ENCODE results near the gene TBXA2R. TPM values are rescaled to one million over a fixed set of nuclear protein-coding genes. Genes with fewer than 3 reads are reported as not detected.

The TBXA2R gene
- total RNA-seq, 1 donor from 2014 or later: 0.23 TPM

DNA sequence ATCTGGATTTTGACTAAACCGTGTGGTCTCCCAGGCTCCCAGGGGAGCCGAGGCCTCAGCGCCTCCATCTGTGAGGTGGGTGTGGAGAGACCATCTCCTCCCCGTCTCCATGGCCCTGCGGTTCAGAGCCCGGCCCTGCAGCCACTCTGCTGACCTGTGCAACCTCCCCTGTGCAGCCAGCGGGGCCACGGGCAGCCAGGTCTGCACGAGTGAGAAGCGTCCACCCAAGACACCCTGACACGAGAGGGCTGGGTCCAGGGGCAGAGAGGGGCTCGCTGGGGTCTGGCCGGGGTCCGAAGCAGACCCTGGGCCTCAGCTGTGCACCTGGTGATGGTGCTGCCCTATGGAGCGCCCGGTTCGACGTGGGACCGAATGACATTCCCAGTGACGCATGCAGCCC, 30.3 kb upstream of the TBXA2R start:
- Mint-ChIP-seq H3K36me3 (ENCODE audit: low read depth) (no peaks in the 10 kb centered on the region), H3K4me1 (no peaks in the 10 kb centered on the region), H3K27me3 (ENCODE audit: low read depth) (no peaks in the 10 kb centered on the region), H3K9me3 (no peaks in the 10 kb centered on the region), H3K27ac (ENCODE audit: unreplicated experiment) (no peak overlapping the region), H3K4me3 (no peak overlapping the region)
- DNase-seq (ENCODE audit: low read depth, low spot score): no peak
- TF ChIP-seq, protein P1, sequence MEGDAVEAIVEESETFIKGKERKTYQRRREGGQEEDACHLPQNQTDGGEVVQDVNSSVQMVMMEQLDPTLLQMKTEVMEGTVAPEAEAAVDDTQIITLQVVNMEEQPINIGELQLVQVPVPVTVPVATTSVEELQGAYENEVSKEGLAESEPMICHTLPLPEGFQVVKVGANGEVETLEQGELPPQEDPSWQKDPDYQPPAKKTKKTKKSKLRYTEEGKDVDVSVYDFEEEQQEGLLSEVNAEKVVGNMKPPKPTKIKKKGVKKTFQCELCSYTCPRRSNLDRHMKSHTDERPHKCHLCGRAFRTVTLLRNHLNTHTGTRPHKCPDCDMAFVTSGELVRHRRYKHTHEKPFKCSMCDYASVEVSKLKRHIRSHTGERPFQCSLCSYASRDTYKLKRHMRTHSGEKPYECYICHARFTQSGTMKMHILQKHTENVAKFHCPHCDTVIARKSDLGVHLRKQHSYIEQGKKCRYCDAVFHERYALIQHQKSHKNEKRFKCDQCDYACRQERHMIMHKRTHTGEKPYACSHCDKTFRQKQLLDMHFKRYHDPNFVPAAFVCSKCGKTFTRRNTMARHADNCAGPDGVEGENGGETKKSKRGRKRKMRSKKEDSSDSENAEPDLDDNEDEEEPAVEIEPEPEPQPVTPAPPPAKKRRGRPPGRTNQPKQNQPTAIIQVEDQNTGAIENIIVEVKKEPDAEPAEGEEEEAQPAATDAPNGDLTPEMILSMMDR (conservative IDR thresholded peaks at IDR 0.05): no peak

DNA sequence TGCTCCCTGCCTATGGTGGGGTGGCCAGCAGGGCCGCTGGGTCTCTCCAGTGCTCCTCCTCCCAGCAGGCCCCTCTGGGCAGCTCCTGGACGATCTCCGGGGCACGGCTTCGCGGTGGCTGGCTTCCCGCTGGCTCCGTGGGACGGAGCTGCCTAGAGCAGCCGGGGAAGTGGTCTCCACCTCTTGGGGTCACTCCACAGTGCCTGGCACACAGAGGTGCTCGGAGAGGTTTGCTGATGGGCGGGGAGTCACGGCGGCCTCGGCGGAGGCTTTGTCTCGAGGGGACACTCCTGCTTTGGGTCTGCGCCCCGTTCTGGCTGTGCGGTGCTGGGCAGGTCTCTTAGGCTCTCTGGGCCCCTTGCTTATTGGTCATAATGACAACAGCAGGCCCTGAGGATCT, 29.8 kb upstream of the TBXA2R start:
- Mint-ChIP-seq H3K27ac (ENCODE audit: unreplicated experiment) (no peak overlapping the region), H3K9me3 (no peaks in the 10 kb centered on the region), H3K36me3 (ENCODE audit: low read depth) (no peaks in the 10 kb centered on the region), H3K4me1 (no peaks in the 10 kb centered on the region), H3K4me3 (no peak overlapping the region), H3K27me3 (ENCODE audit: low read depth) (no peaks in the 10 kb centered on the region)
- TF ChIP-seq, protein P1 (conservative IDR thresholded peaks at IDR 0.05): no peak
- DNase-seq (ENCODE audit: low read depth, low spot score): no peak

DNA sequence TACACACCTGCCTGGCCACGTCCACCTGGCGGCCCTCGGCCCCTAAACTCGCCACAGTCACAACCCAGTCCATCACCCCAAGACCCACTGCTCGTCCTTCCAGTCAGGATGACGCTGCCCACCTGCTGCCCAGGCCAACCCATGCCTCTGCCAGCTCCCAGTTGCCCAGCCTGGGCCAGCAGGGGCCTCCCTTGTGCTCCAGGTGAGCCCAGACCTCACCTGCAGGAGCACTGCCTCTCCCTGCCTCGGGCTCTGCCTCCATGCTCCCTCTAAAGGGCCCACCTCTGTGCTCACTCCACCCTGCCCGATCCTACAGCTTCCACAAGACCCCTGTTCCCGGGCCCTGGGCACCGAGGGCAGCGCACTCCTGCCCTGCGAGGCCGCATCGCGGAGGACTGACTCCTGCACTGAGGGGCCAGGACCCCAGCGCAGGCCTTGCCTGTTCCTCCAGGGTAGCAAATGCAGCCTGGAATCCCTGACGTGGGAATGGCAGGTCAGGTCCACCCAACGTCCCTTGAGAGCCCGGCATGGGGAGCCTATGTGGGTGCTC, 27.9 kb upstream of the TBXA2R start:
- no peaks in the 10 kb centered on the region for H3K4me1 Mint-ChIP-seq
- no peaks in the 10 kb centered on the region for H3K27me3 Mint-ChIP-seq (ENCODE audit: low read depth)
- TF ChIP-seq, protein P1 (conservative IDR thresholded peaks at IDR 0.05): no peak
- no peak overlapping the region for H3K27ac Mint-ChIP-seq (ENCODE audit: unreplicated experiment)
- no peaks in the 10 kb centered on the region for H3K9me3 Mint-ChIP-seq
- no peaks in the 10 kb centered on the region for H3K36me3 Mint-ChIP-seq (ENCODE audit: low read depth)
- H3K4me3 Mint-ChIP-seq: no peak overlapping the region
- DNase-seq (ENCODE audit: low read depth, low spot score): no peak

DNA sequence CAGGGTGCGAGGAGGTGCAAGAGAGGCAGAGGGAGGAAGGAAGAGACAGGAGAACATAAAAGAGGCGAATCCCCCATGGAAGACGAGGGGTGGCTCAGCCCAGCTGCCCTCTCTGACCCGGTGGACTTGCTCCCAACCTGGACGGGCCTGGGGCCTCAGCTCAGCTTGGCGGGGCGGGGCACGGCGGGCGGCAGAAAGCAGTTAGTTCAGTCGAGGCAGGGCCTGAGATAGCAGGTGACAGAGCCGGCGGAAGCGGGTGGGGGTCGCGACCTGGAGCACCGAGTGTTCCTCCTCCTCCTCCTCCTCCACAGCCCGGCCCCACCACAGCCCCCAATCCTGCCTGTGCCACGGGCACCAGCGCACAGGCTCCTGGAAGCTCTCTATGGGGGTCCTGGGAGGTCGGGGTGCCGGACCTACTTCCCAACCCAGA, 26.9 kb upstream of the TBXA2R start:
- Mint-ChIP-seq H3K36me3 (ENCODE audit: low read depth) (no peaks in the 10 kb centered on the region), H3K27ac (ENCODE audit: unreplicated experiment) (no peak overlapping the region), H3K4me3 (no peak overlapping the region), H3K9me3 (no peaks in the 10 kb centered on the region), H3K27me3 (ENCODE audit: low read depth) (no peaks in the 10 kb centered on the region), H3K4me1 (no peaks in the 10 kb centered on the region)
- TF ChIP-seq, protein P1 (conservative IDR thresholded peaks at IDR 0.05): no peak
- no peak for DNase-seq (ENCODE audit: low read depth, low spot score)

DNA sequence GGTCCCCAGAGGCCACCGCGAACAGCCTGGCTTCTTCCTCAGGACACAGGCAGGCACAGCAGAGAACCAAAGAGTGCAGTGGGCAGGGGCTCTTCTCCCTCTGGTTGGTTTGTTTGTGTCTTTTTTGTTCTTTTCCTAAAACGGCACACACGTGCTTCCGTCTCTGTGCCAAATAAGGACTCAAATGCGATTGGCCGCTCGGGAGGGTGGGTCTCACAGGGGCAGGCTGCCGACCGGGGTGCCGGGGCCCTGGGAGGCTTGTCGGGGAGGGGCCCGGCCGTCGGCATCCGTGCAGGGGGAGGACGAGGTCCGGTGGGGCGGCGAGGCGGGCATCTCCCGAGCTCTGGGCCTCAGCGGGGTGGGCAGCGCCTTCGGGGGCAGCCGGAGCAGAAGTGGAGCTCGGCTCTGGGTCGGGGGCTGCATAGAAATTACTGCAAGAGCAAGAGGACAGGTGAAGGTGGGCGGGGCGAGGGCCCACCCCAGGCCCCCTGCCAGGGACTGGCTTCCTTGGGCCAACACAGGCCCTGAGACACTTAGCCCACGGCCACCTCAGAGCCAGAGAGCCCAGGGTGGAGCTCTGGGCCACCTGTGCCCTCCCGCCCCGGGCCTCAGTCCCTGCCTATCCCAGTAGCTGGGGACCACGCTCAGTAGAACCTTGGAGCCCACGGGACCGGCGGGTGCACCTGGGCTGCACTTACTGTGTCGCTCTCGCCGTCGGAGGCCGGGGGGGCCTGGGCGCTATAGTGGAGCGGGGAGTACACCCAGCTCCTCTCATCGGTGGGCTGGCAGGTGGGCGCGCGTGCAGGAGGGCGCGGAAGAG, 26.3 kb upstream of the TBXA2R start:
- Mint-ChIP-seq H3K27ac (ENCODE audit: unreplicated experiment) (no peak overlapping the region), H3K4me1 (no peaks in the 10 kb centered on the region), H3K27me3 (ENCODE audit: low read depth) (no peaks in the 10 kb centered on the region), H3K9me3 (no peaks in the 10 kb centered on the region), H3K4me3 (no peak overlapping the region), H3K36me3 (ENCODE audit: low read depth) (no peaks in the 10 kb centered on the region)
- no peak for DNase-seq (ENCODE audit: low read depth, low spot score)
- TF ChIP-seq, protein P1 (conservative IDR thresholded peaks at IDR 0.05): no peak
